GM12801 (cell line): Measurements from ENCODE around the gene PHAF1.

Source experiments
- CTCF ChIP-seq: IDR thresholded peaks from one replicate; pipeline ENCODE4 v1.5.1; 2011; ENCODE audit warnings: control low read depth; ENCODE audit not compliant: insufficient read length; ENCODE audit errors: extremely low read depth

Gene PHAF1

DNA sequence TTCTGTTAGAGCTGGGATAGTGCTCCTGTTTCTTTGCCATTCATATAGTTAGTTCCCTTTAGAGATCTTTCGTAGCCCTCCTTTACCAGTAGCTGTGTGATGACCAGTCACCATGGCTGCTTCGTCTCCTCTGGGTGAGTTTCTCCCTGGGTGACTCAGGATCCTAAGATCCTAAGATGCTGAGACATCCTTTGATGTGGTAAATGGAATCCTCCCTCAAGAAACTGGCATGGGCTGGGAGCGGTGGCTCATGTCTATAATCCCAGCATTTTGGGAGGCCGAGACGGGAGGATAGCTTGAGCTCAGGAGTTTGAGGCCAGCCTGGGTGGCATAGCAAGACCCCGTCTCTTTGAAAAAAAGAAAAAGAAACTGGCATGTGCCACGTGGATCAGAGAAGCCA, 5.9 kb downstream of the PHAF1 start:
- TF ChIP-seq CTCF, result no peak

DNA sequence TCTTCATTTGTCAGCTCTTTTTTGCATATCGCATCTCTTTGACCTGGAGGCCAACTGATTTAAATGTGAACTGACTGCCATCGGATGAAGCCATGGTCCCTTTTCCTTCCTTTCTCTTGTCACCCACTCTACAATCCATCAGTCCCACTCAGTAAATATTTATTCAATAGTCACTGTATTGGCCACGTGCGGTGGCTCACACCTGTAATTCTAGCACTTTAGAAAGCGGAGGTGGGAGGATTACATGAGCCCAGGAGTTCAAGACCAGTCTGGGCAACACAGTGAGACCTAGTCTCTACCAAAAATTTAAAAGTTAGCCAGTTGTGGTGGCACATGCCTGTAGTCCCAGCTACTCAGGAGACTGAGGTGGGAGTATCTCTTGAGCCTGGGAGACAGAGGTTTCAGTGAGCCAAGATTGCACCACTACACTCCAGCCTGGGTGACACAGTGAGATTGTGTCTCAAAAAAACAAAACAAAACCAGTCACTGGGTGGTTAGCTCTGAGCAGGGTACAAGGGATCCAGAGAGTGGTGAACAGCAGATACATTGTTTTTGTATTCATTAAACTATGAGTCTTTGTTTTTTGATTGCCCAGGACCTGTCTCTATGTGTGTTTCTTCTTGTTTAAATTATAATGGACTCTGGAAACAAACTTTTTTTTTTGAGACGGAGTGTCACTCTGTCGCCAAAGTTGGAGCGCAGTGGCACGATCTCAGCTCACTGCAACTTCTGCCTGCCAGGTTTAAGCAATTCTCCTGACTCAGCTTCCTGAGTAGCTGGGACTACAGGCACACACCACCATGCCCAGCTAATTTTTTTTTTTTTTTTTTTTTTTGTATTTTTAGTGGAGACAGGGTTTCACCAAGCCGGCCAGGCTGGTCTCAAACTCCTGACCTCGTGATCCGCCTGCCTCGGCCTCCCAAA, 6.9 kb downstream of the PHAF1 start:
- no peak for TF ChIP-seq CTCF

DNA sequence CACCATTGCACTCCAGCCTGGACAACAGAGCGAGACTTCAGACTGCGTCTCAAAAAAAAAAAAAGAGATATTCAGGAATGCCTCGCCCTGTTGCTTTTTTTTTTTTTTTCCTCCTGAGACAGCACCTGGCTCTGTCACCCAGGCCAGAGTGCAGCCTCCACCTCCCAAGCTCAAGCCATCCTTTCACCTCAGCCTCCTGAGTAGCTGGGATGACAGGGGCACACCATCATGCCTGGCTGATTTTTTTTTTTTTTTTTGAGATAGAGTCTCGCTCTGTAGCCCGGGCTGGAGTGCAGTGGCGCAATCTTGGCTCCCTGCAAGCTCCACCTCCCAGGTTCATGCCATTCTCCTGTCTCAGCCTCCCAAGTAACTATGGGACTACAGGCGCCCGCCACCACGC, 8.0 kb downstream of the PHAF1 start:
- TF ChIP-seq CTCF, result no peak

- no peak for TF ChIP-seq CTCF
Observed at GRCh38 chr16:67120025-67120424, 10.3 kb downstream of the PHAF1 start.

DNA sequence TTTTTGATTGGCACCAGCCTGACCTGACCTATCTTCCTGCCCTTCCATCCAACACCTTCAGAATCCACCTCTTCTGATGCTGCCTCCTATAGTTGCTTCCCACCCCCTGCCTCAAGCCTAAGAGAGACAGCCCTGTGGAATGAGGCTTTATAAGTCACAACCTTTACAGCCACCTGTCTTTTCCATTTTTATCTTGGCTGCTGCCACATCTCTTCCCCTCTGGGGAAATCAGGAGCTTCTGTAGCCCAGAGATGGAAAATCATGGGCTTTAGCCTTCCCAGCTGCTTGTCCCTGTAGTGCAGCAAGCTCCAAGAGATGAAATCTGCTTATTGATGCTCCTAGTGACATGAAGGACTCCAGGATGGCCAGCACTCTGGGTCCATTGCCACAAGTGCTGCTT, 18.7 kb downstream of the PHAF1 start:
- TF ChIP-seq CTCF, result no peak

DNA sequence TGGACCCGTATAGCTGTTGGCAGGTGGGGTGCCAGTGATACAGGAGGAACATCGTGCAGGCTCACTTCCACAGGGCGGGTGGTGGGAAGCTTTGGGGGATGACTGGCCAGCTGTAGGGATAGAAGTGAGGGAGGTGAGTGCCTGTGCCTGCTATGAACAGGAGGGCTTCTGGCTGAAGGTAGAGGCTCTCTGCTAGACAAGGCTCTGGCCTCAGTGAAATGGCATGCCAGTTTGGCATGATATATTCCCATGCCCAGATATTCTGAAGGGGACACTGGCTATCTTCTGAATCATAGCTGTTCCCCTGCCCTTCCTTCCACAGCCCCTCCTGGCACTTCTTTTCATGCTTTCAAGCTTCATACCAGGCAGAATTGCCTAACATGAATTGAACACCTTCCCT, 19.1 kb downstream of the PHAF1 start:
- TF ChIP-seq CTCF, result no peak

DNA sequence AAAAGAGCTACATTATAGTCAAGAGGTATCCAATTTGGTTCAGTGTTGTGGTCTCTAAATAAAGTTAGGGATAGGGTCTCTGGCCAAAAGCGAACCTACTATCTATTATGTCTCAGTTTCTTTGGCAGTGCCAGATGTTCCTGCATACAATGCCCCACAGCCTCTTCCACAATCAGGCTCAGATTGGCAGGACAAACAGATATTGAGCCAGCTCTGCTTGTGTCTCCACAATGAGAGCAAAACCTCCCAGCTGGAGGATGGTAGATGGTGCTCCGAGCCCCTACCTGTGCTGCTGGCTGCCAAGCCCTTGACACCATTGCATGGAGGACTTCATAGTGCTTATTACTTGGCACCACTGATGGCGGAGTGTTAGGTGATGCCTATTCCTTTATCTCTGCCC, 19.7 kb downstream of the PHAF1 start:
- TF ChIP-seq CTCF, result no peak
